ENCODE measurements around the gene LAIR1.

DNA sequence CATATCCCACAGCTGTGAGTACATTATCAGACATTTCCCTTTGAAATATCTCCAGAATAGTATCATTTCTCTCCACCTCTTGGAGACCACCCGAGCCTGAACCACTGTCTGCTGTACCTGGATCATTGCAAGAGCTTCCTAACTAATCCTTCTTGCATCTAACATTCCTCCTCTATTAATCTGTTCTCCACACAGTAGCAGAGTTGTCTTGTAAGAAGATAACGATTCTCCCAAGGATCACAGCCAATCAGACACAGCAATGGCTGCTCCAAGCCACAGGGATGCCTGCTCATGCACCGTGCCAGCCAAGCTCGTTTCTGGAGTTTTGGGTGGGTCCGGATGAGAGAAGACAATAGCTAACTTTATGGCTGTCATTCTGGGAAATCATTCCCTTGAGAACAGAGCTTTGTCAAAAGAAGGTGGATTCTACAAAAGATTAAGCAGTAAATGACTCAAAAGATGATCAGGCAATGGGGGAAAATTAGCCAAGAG is 14.5 kb upstream of the LAIR1 start:
- TF ChIP-seq POLR2AphosphoS5 (IDR thresholded peaks at IDR 0.05; ENCODE audit: low read depth) (no peak), EZH2phosphoT487 (IDR thresholded peaks at IDR 0.05; ENCODE audit: unreplicated experiment) (no peak), CREB1 (CRISPR knock-in tag; IDR thresholded peaks at IDR 0.05; ENCODE audit: low read depth) (no peak), EZH2 (IDR thresholded peaks at IDR 0.05; ENCODE audit: low read depth, unreplicated experiment) (no peak)
- TF ChIP-seq, protein P1, sequence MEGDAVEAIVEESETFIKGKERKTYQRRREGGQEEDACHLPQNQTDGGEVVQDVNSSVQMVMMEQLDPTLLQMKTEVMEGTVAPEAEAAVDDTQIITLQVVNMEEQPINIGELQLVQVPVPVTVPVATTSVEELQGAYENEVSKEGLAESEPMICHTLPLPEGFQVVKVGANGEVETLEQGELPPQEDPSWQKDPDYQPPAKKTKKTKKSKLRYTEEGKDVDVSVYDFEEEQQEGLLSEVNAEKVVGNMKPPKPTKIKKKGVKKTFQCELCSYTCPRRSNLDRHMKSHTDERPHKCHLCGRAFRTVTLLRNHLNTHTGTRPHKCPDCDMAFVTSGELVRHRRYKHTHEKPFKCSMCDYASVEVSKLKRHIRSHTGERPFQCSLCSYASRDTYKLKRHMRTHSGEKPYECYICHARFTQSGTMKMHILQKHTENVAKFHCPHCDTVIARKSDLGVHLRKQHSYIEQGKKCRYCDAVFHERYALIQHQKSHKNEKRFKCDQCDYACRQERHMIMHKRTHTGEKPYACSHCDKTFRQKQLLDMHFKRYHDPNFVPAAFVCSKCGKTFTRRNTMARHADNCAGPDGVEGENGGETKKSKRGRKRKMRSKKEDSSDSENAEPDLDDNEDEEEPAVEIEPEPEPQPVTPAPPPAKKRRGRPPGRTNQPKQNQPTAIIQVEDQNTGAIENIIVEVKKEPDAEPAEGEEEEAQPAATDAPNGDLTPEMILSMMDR (conservative IDR thresholded peaks at IDR 0.05; ENCODE audit: low read depth in 2 of 2), result no peak

All from GM23338 (cell line).